GM21367 (cell line): ENCODE results near the gene PTPRD.

Experiments
- ATAC-seq: cut with Tn5 transposase; IDR thresholded peaks from one replicate; pipeline ENCODE4 v1.9.1; 2021; ENCODE audit not compliant: unreplicated experiment

Gene PTPRD

GRCh38 chr9:8677741-8678140, 1935.1 kb downstream of the PTPRD start:
- no peak for ATAC-seq

- ATAC-seq, result no peak
Observed at GRCh38 chr9:8674536-8674935, 1938.3 kb downstream of the PTPRD start.

DNA sequence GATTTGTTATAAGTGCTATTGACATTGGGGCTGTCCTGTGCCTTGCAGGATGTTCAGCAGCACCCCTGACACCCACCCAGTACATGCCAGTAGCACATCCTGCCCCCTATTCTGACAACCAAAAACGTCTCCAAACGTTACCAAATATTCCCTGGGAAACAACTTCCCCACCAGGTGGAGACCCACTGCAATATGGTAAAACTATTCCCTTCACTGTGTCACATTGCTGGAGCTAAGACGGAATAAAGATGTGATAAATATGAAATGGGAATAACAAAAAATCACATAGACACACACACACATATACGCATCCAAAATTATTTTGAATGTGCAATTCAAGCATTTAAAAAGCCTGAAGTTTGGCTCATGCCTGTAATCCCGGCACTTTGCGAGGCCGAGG, 1939.0 kb downstream of the PTPRD start:
- ATAC-seq, result no peak

DNA sequence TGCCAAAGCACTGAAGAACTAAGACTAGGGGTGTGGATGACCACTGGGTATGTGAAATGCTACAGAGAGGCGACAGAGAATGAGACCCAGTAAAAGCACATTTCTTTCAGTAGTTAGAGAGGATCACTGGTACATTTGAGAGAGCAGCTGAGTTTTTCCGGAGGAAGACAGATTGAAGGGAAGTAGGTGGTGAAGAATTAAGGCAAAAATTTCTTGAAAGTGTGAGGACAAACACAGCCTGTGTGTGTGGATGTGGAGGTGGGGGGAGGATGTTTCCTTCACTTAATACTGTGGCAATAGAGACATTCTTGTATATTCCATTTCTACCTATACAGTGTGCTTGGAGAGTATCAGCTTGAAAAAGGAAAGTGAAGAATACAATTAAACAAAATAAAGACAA, 1942.1 kb downstream of the PTPRD start:
- no peak for ATAC-seq

DNA sequence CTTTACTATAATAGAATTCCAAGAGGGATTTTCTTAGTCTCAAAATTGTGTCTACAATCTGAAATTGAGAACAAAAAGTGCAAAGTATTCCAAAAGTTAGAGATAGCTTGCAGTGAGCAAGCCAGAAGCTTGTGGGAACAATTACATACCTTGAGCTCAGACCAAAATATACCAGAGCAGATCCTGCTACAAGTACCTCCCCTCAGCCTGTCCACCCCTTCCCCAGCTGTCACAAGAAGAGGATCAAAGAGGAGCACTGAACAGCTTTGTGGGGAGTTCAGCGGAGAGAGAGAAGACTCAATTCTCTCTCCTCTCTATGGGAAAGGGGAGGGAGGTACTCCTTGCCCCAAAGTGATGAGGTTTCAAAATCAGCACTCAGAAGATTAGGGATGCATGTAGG, 1944.1 kb downstream of the PTPRD start:
- no peak for ATAC-seq

GRCh38 chr9:8668231-8668630, 1944.6 kb downstream of the PTPRD start:
- ATAC-seq, result no peak

DNA sequence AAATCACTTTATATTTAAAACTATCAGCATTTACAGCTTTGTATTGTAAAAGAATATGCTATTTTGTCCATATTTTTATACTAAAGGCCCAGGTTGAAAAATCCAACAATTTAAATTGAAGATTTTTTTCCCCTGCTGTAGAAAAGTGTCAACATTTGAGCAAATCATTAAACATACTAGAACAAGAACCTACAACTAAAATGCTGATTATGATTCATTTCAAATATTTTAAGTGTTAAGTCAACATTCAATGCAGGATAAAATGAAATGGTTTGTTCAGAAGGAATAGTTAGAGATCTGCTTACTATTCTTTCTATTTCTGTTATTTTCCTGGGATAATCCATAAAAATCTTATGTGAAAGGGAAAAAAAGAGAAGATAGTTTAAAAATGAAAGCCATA, 1946.7 kb downstream of the PTPRD start:
- ATAC-seq, result no peak

GRCh38 chr9:8660383-8660782, 1952.4 kb downstream of the PTPRD start:
- no peak for ATAC-seq

- ATAC-seq, result no peak
Observed at GRCh38 chr9:8659108-8659507, 1953.7 kb downstream of the PTPRD start.

GRCh38 chr9:8655071-8655470, 1957.7 kb downstream of the PTPRD start:
- ATAC-seq, result no peak

DNA sequence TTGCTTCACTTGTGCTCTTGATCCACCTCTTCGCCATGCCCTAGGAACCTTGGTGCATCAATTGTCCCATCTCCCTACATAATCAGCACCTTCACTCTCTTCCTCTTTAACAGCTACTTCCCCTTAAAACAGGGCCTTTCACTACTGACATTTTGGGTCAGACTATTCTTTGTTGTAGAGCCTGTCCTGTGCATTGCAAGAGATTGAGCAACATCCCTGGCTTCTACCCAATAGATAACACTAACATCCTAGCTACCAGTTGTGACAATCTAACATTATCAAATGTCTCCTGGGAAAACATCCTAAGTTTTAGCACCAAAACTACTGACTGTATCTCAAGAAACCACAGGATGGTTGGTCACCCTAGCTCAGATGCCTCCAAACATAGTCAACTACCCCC, 1958.9 kb downstream of the PTPRD start:
- ATAC-seq, result no peak

DNA sequence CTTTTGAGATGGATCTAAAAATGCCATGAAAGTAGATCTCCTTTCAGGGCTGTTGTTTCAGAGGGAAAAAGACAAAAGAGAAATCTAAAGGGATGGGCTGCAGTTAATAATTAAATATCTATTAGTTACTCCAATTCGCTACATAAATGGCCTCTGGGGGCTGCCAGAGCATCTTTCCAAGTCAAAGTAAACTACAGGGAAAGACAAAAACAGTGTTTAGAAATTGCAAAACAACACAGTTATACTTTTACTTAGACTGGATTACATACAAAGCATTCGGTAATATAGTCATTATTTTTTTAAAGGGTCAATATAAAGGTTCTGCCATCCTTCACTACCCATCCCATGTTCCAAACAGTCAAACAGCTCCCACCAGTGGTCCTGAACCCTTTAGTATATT, 1959.7 kb downstream of the PTPRD start:
- no peak for ATAC-seq

DNA sequence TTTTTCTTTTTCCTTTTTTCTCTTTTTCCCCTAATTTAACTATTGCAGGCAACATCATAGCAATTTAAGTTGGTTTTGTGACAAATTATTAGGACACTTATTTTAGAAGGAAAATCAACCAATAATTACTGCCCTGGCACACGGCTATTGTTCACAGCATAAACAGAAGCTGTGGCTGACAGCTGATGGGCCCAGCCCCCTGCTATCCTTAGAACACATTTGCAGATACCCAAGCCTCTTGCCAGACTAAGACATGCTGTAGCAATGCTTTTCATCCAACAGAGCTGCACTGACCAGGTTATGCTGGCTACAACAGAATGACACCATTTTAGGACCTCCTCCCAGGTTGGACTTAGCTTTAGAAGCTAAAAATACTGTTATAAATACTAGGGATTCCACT, 1960.5 kb downstream of the PTPRD start:
- ATAC-seq, result no peak

DNA sequence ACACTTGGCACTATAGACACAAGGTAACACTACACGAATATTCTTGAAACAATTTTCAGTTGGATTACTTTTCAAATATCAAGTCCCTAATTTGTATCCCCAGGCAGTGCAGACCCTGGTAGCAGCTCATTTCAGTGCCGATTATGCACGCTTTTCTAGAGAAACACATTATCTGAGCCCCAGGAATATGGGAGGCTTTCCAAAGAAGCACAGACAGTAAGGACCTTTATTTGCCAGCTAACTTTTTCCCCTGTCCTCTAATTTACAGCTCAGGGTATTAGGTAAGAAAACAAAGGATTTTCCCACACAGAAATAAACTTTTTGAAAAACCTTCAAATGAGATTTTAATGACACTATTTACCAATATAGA, 1961.0 kb downstream of the PTPRD start:
- ATAC-seq, result no peak

DNA sequence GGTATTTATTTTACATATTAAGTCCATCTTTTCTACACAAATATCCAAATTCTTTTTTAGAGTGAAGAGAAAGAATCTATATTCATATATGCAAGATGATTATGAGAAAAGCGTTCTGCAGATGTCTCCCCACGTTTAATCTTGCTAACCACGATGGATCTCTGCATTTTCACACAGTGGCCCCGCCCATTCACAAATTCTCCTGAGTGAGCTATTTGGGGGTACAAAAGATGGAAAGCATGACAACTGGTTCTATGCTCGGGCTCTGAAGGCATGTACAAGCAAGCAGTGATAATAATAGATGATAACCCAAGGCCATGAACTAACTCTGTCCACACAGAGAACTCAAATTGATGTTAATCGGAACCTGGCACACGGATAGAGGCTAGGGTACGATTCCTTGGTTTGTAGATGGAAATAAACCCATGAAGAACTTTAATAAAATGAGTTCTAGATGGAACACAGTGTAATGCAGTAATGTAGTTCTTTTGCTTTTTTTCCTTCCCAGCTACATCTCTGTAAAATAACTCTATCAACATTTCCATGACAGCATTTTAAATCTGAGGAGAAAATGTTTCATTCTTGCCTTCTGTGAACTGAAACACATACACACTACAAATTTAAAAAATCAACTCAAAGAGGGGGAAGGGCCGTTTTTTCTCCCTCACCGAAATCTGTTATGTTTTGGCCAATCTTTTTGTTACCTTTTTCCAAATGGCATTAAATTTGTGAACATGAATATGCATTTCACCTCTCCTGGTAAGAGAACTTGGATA, 1961.5 kb downstream of the PTPRD start:
- ATAC-seq, result no peak

GRCh38 chr9:8649807-8650206, 1963.0 kb downstream of the PTPRD start:
- ATAC-seq, result no peak

GRCh38 chr9:8649160-8649559, 1963.6 kb downstream of the PTPRD start:
- ATAC-seq, result no peak

DNA sequence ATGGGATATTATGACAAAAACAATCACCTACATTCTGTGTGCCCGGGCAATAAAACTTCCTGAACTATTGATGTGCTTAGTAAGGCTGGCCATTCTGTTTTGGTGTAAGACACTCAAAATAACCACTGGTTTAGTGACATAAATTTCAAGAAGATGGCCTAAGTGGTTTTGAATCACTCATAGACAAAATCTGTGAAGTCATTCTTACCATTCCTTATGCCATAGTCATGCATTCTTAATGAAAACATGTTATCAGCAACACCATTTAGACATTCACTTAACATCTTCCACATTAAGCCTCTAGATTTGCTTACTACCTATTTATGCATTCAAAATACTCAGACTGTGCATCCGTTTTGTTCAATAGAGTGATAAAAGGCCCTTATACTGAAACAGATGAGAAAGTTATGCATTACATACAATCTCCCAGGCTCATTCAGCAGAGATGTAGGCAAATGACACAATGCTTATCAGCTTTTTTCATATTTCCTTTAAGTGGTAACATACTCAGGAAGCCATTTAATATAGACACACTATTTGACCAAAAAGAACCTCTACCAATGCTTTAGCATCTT, 1964.4 kb downstream of the PTPRD start:
- no peak for ATAC-seq

- no peak for ATAC-seq
Observed at GRCh38 chr9:8647824-8648223, 1965.0 kb downstream of the PTPRD start.

DNA sequence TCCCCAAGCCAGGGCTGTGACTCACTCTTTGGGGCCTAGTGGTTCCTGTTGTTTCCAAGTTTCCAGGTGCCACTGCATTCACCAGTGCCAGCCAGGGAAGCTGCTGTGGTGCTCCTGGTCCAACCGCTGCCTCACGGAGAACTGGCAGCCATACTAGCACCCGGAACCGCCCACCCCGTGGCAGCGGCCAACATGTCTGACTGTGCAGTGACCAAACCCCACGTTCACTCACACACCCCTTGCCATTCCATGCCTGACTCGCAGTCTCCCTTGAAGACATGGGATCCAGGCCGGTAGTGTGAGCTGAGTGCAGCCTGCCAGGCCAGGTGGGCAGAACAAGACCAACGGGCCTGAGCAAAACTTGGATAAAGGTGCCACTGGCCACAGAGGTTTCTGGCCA, 1968.2 kb downstream of the PTPRD start:
- ATAC-seq, result no peak

DNA sequence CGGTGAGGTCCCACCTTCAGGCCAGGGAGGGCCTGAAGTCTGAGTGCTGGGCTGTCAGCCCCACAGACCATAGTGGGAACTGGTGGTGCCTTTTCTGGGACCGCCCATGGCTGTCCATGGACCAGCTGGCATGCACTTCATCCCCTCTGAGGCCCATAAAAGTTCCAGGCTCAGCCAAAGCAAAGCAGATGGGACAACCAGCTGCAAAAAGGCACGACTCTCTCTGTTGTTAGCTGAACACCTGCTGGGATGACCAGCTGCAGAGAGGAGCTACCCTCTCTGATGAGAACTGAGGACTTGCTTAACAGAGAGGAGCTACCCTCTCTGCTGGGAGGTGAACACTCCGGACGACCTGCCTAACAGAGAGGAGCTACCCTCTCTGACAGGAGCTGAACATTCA, 1968.9 kb downstream of the PTPRD start:
- ATAC-seq, result no peak

GRCh38 chr9:8643464-8643863, 1969.3 kb downstream of the PTPRD start:
- ATAC-seq, result no peak

DNA sequence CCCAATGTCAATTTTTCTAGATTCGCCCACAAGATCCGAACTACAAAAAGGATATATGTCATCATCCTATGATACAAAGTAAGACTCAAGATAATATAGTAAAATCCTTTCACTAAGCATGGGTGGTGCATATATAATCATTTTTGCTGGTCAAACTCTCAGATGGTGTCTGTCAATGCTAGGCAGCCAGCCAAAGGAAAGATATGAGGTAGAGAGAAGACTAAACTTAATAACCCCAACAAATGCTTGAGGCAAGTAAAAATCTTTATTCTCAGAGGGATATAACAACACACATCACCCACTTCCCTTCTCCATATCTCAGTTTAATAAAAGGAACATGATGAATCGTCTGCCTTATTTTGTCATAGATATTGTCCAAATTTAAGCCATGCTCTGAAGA, 1972.0 kb downstream of the PTPRD start:
- no peak for ATAC-seq
